GM12865 (cell line): Measurements from ENCODE around the gene GRB14.

Experiments
- DNase-seq: peaks from one replicate; pipeline ENCODE4 v3.0.0; 2010; ENCODE audit warnings: low read depth
- H3K4me3 ChIP-seq: 2 replicates; pipeline ENCODE4 v1.5.1; 2011; ENCODE audit warnings: mild to moderate bottlenecking, low read depth, low read length, control low read depth
- TF ChIP-seq, protein P1 (sequence below): IDR thresholded peaks from 2 replicates; pipeline ENCODE4 v1.5.1; 2011; ENCODE audit warnings: low read length, control low read depth, low read depth, inconsistent platforms; ENCODE audit not compliant: insufficient read depth; ENCODE audit errors: missing control alignments

The GRB14 gene

DNA sequence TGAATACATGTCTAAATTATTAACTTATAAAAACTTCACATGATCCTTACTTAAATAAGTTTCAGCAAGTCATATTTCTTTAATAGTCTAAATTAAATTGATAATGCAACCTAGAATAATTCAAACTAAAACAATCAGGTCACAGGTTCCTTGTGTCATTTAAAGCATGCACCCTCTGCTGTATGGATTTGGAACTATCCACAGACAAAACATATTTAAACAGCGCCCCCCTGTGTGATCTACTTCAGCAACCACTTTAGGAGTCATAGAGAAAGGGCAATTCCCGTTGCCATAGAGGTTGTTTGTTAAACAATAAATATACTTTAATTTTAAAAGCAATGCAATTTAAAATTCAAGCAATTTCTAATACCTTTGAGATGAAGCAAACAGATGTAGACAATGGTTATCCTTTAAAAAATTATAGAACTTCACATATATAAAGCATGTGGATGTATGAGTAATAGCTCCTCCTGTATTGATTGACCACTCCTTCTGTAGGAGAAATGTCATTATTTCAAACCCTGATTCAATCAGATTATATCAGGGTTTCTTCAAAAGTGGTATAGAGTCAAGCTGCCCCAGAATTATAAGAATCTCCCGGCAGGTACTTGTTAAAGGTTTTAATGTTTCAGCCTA is 21.2 kb downstream of the GRB14 start:
- H3K4me3 ChIP-seq: no peak overlapping the region
- DNase-seq: peak; percentile 64
- TF ChIP-seq, protein P1, sequence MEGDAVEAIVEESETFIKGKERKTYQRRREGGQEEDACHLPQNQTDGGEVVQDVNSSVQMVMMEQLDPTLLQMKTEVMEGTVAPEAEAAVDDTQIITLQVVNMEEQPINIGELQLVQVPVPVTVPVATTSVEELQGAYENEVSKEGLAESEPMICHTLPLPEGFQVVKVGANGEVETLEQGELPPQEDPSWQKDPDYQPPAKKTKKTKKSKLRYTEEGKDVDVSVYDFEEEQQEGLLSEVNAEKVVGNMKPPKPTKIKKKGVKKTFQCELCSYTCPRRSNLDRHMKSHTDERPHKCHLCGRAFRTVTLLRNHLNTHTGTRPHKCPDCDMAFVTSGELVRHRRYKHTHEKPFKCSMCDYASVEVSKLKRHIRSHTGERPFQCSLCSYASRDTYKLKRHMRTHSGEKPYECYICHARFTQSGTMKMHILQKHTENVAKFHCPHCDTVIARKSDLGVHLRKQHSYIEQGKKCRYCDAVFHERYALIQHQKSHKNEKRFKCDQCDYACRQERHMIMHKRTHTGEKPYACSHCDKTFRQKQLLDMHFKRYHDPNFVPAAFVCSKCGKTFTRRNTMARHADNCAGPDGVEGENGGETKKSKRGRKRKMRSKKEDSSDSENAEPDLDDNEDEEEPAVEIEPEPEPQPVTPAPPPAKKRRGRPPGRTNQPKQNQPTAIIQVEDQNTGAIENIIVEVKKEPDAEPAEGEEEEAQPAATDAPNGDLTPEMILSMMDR: peak; percentile 61

DNA sequence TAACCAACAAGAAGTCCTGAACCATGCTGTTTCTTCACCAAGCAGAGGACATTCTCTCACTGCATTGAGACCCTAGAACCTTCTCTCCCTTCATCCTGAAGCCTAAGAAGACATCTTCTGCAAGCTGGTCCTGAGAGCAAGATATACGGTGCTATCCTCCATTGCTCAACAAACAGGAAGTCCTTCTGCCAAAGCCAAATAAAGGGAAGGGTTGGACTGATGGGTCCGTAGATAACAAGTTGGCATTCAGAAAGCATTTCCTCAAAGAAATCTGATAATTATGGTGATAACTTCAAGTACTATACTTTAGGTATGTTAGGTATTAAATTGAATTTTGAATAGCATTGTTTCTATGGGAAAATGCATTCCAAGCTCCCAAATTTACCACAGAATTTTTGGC is 23.3 kb downstream of the GRB14 start:
- no peak overlapping the region for H3K4me3 ChIP-seq
- no peak for DNase-seq
- TF ChIP-seq, protein P1: no peak

GRCh38 chr2:164595031-164595430 is 26.3 kb downstream of the GRB14 start:
- no peak for DNase-seq
- TF ChIP-seq, protein P1: no peak
- no peak overlapping the region for H3K4me3 ChIP-seq

DNA sequence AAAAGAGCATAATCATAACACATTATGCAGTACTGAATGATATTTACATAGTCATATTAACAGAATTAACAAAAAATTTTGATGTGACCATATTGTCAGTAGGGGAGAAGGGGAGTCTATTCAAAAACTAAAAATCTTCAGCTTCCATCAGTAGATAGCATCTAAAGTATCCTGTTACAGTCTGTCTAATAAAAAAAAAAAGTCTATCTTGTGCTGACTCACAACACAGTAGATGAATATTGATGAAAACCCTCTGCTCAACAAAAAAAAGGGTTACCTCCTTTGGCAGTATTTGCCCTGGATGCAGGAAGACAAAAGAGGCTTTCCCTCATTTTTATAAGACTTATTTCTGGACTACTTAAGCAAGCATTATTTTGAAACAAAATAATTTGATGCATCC is 27.3 kb downstream of the GRB14 start:
- H3K4me3 ChIP-seq: no peak overlapping the region
- no peak for DNase-seq
- TF ChIP-seq, protein P1: no peak

DNA sequence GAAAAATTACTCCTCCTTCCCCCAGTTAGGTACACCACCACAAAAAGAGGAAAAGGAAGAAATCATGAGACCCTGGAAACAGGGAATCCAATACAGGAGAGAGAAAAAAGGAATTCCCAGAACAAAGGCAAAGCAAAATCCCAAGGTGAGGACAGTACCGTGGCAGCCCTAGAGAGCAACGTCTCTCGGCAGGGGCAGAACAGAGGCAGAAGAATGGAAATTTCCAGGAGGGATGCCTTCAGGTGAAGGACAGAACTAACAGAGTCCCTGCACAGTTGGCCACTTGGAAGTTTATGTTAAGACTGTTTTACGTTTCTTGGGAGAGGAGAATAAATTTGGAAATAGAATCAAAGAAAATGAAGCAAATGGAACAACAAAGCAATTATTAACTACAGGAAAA is 27.7 kb downstream of the GRB14 start:
- TF ChIP-seq, protein P1: no peak
- no peak for DNase-seq
- no peak overlapping the region for H3K4me3 ChIP-seq

DNA sequence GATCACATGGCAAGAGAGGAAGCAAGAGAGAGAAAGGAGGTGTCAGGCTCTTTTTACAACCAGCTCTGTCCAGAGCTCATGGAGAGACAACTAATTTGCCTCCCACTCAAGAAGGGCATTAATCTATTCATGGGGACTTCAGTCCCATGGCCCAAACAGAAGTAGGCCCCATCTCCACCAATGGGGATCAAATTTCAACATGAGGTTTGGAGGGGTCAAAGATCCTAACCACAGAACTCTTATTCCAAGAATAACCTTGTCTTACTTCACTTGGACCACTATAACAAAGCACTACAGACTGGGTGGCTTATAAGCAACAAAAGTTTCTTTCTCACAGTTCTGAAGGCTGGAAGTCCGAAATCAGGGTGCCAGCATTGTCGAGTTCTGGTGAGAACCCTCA is 31.8 kb downstream of the GRB14 start:
- DNase-seq: no peak
- H3K4me3 ChIP-seq: no peak overlapping the region
- TF ChIP-seq, protein P1: no peak

DNA sequence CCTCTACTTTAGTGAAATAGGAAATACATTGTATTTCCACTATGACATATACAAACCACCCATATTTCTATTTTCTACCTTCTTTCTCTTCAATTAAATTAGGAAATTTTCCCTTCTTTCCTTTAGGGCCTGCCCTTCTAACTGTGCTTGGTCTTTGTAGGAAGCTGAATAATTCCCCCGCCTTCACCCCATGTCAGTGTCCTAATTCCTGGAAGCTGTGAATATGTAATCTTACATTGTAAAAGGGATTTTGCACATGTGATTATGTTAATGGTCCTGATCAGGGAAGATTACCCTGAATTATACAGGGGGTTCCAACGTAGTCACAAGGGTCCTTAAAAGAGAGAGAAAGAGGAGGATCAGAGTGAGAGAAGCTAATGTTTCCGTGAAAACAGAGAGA is 40.2 kb downstream of the GRB14 start:
- no peak overlapping the region for H3K4me3 ChIP-seq
- TF ChIP-seq, protein P1: no peak
- DNase-seq: no peak
